ENCODE data around the gene CRACDL.

Gene CRACDL

DNA sequence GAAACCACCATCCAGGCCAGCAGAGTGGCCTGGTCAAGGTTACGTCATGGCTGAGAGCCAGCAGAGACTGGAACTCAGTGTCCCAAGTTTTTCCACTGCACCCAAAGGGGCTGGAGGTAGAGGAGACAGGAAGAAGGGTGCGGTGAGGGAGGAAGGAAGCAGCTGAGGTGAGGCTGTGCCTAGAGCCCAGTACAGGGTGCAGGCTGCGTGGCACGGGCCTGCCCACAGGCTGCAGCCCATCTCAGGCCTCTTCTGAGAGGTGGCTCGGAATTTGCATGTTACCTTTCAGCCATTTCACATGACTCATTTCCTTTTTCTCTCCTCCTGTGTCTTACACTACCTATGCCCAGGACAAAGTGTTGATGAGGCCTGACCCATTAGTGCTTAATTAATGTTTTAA lies 191.4 kb downstream of the CRACDL start:
- DNase-seq = no peak

Data from inflammatory macrophage treated with lipopolysaccharide for 1 hour (primary cell).